ENCODE measurements around the gene RAP2C. TPM values are rescaled to one million over a fixed set of nuclear protein-coding genes. Genes with fewer than 3 reads are reported as not detected.

Gene RAP2C
- total RNA-seq, 1 donor from 2014 or later = 49.8 TPM

GRCh38 chrX:132191938-132192337 lies 27.3 kb downstream of the RAP2C start:
- no peak for ATAC-seq (ENCODE audit: low read depth)
- ChIA-PET CTCF (no interaction called here), POLR2A (no interaction called here)
- DNase-seq = no peak
- Mint-ChIP-seq H3K9me3 (peaks cover 8% of the 10 kb centered on the region), H3K4me1 (no peaks in the 10 kb centered on the region), H3K27ac (no peak overlapping the region), H3K27me3 (no peaks in the 10 kb centered on the region), H3K36me3 (ENCODE audit: low read depth) (peaks cover 3% of the 10 kb centered on the region), H3K4me3 (no peak overlapping the region)
- TF ChIP-seq, protein P1, sequence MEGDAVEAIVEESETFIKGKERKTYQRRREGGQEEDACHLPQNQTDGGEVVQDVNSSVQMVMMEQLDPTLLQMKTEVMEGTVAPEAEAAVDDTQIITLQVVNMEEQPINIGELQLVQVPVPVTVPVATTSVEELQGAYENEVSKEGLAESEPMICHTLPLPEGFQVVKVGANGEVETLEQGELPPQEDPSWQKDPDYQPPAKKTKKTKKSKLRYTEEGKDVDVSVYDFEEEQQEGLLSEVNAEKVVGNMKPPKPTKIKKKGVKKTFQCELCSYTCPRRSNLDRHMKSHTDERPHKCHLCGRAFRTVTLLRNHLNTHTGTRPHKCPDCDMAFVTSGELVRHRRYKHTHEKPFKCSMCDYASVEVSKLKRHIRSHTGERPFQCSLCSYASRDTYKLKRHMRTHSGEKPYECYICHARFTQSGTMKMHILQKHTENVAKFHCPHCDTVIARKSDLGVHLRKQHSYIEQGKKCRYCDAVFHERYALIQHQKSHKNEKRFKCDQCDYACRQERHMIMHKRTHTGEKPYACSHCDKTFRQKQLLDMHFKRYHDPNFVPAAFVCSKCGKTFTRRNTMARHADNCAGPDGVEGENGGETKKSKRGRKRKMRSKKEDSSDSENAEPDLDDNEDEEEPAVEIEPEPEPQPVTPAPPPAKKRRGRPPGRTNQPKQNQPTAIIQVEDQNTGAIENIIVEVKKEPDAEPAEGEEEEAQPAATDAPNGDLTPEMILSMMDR (IDR thresholded peaks at IDR 0.05) = no peak
- intact Hi-C loops (cut with micrococcal nuclease) = no loop called here

- TF ChIP-seq, protein P1 (IDR thresholded peaks at IDR 0.05) = no peak
- Mint-ChIP-seq H3K36me3 (ENCODE audit: low read depth) (no peaks in the 10 kb centered on the region), H3K27me3 (no peaks in the 10 kb centered on the region), H3K4me1 (no peaks in the 10 kb centered on the region), H3K27ac (no peak overlapping the region), H3K9me3 (no peaks in the 10 kb centered on the region), H3K4me3 (no peak overlapping the region)
- intact Hi-C loops (cut with micrococcal nuclease) = no loop called here
- ATAC-seq (ENCODE audit: low read depth) (no peak), DNase-seq (no peak)
- POLR2A ChIA-PET = no interaction called here
- CTCF ChIA-PET = no interaction called here
These were observed 31.1 kb downstream of the RAP2C start for GRCh38 chrX:132188175-132188574.

- Mint-ChIP-seq H3K27me3 (no peaks in the 10 kb centered on the region), H3K27ac (no peak overlapping the region), H3K36me3 (ENCODE audit: low read depth) (no peaks in the 10 kb centered on the region), H3K9me3 (no peaks in the 10 kb centered on the region), H3K4me1 (no peaks in the 10 kb centered on the region), H3K4me3 (no peak overlapping the region)
- POLR2A ChIA-PET = no interaction called here
- intact Hi-C loops (cut with micrococcal nuclease) = no loop called here
- CTCF ChIA-PET = no interaction called here
- ATAC-seq (ENCODE audit: low read depth) (no peak), DNase-seq (no peak)
- TF ChIP-seq, protein P1 (IDR thresholded peaks at IDR 0.05) = no peak
These were observed 31.8 kb downstream of the RAP2C start for GRCh38 chrX:132187451-132187850.

GRCh38 chrX:132184871-132185270 lies 34.4 kb downstream of the RAP2C start:
- no peak overlapping the region for H3K4me3 Mint-ChIP-seq
- TF ChIP-seq, protein P1 (IDR thresholded peaks at IDR 0.05) = no peak
- no peaks in the 10 kb centered on the region for H3K4me1 Mint-ChIP-seq
- no peaks in the 10 kb centered on the region for H3K36me3 Mint-ChIP-seq (ENCODE audit: low read depth)
- H3K9me3 Mint-ChIP-seq = no peaks in the 10 kb centered on the region
- POLR2A ChIA-PET = no interaction called here
- CTCF ChIA-PET = no interaction called here
- no peaks in the 10 kb centered on the region for H3K27me3 Mint-ChIP-seq
- DNase-seq (no peak), ATAC-seq (ENCODE audit: low read depth) (no peak)
- no peak overlapping the region for H3K27ac Mint-ChIP-seq
- intact Hi-C loops (cut with micrococcal nuclease) = no loop called here

GRCh38 chrX:132181364-132181763 lies 37.9 kb downstream of the RAP2C start:
- no peak for DNase-seq
- no peaks in the 10 kb centered on the region for H3K27me3 Mint-ChIP-seq
- CTCF ChIA-PET = no interaction called here
- no peak for ATAC-seq (ENCODE audit: low read depth)
- no peaks in the 10 kb centered on the region for H3K36me3 Mint-ChIP-seq (ENCODE audit: low read depth)
- no peaks in the 10 kb centered on the region for H3K9me3 Mint-ChIP-seq
- TF ChIP-seq, protein P1 (IDR thresholded peaks at IDR 0.05) = no peak
- H3K4me3 Mint-ChIP-seq = no peak overlapping the region
- intact Hi-C loops (cut with micrococcal nuclease) = no loop called here
- POLR2A ChIA-PET = no interaction called here
- no peak overlapping the region for H3K27ac Mint-ChIP-seq
- no peaks in the 10 kb centered on the region for H3K4me1 Mint-ChIP-seq
